Measurements from ENCODE around the gene NECTIN1. TPM values are rescaled to one million over a fixed set of nuclear protein-coding genes. Genes with fewer than 3 reads are reported as not detected.

The NECTIN1 gene
- total and polyA plus RNA-seq, 2 donors (not counting 3 experiments of a cell fraction or from before 2014, with no cell fraction given): 10.8 to 23.6 TPM

DNA sequence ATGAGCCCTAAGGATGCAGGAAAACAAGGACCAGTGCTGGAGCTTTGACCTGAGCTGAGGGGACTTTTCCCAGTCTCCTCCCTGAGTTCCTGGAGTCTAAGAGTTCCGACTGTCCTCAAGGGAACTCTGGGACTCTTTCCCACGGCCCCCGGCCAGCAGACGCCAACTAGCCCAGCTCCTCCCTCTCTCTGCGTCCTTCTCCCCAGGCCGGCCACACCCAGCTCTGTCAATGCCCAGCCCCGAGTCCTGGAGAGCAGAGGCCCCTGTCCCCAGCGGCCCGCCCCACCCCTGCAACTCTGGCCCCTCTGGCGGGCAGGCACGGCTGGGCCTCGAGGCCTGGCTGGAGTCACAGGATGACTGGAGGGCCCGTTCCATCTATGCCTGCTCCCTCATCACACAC lies 29.8 kb downstream of the NECTIN1 start:
- FAIRE-seq: no peak
- TF ChIP-seq POLR2AphosphoS5 (IDR thresholded peaks at IDR 0.05; ENCODE audit: insufficient read depth, low read depth, low read length) (no peak), FOS (IDR thresholded peaks at IDR 0.05; ENCODE audit: borderline replicate concordance, insufficient read depth, low read length) (no peak), EZH2 (IDR thresholded peaks at IDR 0.05; ENCODE audit: borderline replicate concordance, low read depth, low read length, severe bottlenecking) (no peak), POLR2A (IDR thresholded peaks at IDR 0.05; ENCODE audit: low read depth, low read length) (no peak), MYC (IDR thresholded peaks at IDR 0.05; ENCODE audit: low read depth, low read length) (no peak), GATA2 (IDR thresholded peaks at IDR 0.05; ENCODE audit: insufficient read depth, insufficient read length, low read depth, low read length) (no peak), JUN (IDR thresholded peaks at IDR 0.05; ENCODE audit: borderline replicate concordance, insufficient read depth, insufficient read length, low read depth) (no peak)
- TF ChIP-seq, protein P1, sequence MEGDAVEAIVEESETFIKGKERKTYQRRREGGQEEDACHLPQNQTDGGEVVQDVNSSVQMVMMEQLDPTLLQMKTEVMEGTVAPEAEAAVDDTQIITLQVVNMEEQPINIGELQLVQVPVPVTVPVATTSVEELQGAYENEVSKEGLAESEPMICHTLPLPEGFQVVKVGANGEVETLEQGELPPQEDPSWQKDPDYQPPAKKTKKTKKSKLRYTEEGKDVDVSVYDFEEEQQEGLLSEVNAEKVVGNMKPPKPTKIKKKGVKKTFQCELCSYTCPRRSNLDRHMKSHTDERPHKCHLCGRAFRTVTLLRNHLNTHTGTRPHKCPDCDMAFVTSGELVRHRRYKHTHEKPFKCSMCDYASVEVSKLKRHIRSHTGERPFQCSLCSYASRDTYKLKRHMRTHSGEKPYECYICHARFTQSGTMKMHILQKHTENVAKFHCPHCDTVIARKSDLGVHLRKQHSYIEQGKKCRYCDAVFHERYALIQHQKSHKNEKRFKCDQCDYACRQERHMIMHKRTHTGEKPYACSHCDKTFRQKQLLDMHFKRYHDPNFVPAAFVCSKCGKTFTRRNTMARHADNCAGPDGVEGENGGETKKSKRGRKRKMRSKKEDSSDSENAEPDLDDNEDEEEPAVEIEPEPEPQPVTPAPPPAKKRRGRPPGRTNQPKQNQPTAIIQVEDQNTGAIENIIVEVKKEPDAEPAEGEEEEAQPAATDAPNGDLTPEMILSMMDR (IDR thresholded peaks at IDR 0.05; ENCODE audit: extremely low read depth in 1 of 2, insufficient read depth in 1 of 2, low read depth in 1 of 2, low read length in 2 of 2): no peak
- TF ChIP-seq, protein P2, sequence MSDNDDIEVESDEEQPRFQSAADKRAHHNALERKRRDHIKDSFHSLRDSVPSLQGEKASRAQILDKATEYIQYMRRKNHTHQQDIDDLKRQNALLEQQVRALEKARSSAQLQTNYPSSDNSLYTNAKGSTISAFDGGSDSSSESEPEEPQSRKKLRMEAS (IDR thresholded peaks at IDR 0.05; ENCODE audit: insufficient read depth, insufficient read length): no peak
- Histone ChIP-seq H4K20me1 (replicated peaks; ENCODE audit: control insufficient read depth, extremely low read depth, insufficient read depth, low read length) (no peaks in the 10 kb centered on the region), H3K79me2 (ENCODE audit: control insufficient read depth, insufficient read depth, low read length) (no peaks in the 10 kb centered on the region), H3K9ac (replicated peaks; ENCODE audit: extremely low read depth, insufficient read depth, low read length) (no peak overlapping the region), H3K27ac (ENCODE audit: insufficient read depth, low read depth, low read length) (no peak overlapping the region), H3K9me1 (replicated peaks; ENCODE audit: control insufficient read depth, extremely low read depth, insufficient read depth, low read length) (no peaks in the 10 kb centered on the region), H3K4me2 (ENCODE audit: insufficient read depth, low read length) (no peak overlapping the region), H2AFZ (ENCODE audit: low read depth, low read length) (no peak overlapping the region), H3K4me3 (replicated peaks in 1 of 3; ENCODE audit: insufficient read depth in 1 of 3, low read depth in 1 of 3, low read length in 3 of 3) (no peak overlapping the region), H3K27me3 (ENCODE audit: control insufficient read depth in 2 of 2, insufficient read depth in 2 of 2, low read length in 2 of 2) (no peaks in the 10 kb centered on the region), H3K4me1 (ENCODE audit: control insufficient read depth, extremely low read depth, insufficient read depth, low read length) (no peaks in the 10 kb centered on the region), H3K36me3 (ENCODE audit: control insufficient read depth in 2 of 2, extremely low read depth in 1 of 2, insufficient read depth in 2 of 2, low read length in 2 of 2) (no peaks in the 10 kb centered on the region), H3K9me3 (replicated peaks; ENCODE audit: control insufficient read depth, insufficient read depth, low read length) (no peaks in the 10 kb centered on the region)
- DNase-seq (ENCODE audit: low read depth, low spot score): no peak
- dilution Hi-C loops (cut with MboI; ENCODE audit: extremely low pct_ligation_motif_present, low sequenced_read_pairs): no loop called here
- intact Hi-C loops (cut with micrococcal nuclease): no loop called here
- BruUV-seq (replicated peaks): no TSS peak
- ChIA-PET CTCF (interaction anchor here (1.0 to 1.1 kb wide), 3 partner anchors 16 to 30 kb away, joined by 3 to 6 read pairs (median 3); partner anchors contain the start of gene NECTIN1), POLR2A (no interaction called here)

All from endothelial cell of umbilical vein (primary cell).